Ascending aorta (tissue), 2 donors: ENCODE measurements around the gene HNF4A. TPM values are rescaled to one million over a fixed set of nuclear protein-coding genes. Genes with fewer than 3 reads are reported as not detected.
"Not testable (repeated sequence)": the region's sequence is repeated elsewhere in the genome, so short reads cannot be mapped to it uniquely, and the experiment has no call there.

ENCODE experiments used
- DNase-seq, 2 donors: peaks; one replicate each; pipeline ENCODE4 v3.0.0-alpha.2; 2019; ENCODE audit warnings: low spot score in 2 of 2
- H3K27ac ChIP-seq, 2 donors: fragments of 200-600 bp; sonication (generic); one replicate each; pipeline ENCODE4 v1.5.1; 2016 to 2017; ENCODE audit warnings: mild to moderate bottlenecking in 1 of 2
- H3K27me3 ChIP-seq: fragments of 200-600 bp; sonication (generic); one replicate; pipeline ENCODE4 v1.5.1; 2017
- H3K36me3 ChIP-seq, 2 donors: fragments of 200-600 bp; sonication (generic); one replicate each; pipeline ENCODE4 v1.5.1; 2016
- H3K4me1 ChIP-seq, 2 donors: fragments of 200-600 bp; sonication (generic); one replicate each; pipeline ENCODE4 v1.5.1; 2016 to 2017; ENCODE audit warnings: mild to moderate bottlenecking in 1 of 2
- H3K4me3 ChIP-seq, 2 donors: fragments of 200-600 bp; sonication (generic); one replicate each; pipeline ENCODE4 v1.5.1; 2016 to 2017; ENCODE audit warnings: mild to moderate bottlenecking in 1 of 2
- H3K9me3 ChIP-seq, 2 donors: fragments of 200-600 bp; sonication (generic); one replicate each; pipeline ENCODE4 v1.5.1; 2016
- CTCF ChIP-seq, 3 experiments: fragments of 200-600 bp in 2 of 3; fragments of 450-650 bp in 1 of 3; sonication (generic) in 2 of 3; IDR thresholded peaks; one replicate each; pipeline ENCODE4 v1.5.1; 2016 to 2019; ENCODE audit warnings: antibody characterized with exemption in 3 of 3, mild to moderate bottlenecking in 1 of 3, moderate library complexity in 1 of 3
- intact Hi-C: fragments of 100-400 bp; cut with DNase I; formaldehyde crosslinking; loops from one replicate; pipeline ENCODE4 v1.15.1; 2023
- total RNA-seq: library from RNA; depleted of rRNA; stranded (reverse); fragments of >200 nt; gene quantifications from one replicate; pipeline ENCODE4 v1.1.0, GENCODE V29; 2016

The HNF4A gene
- total RNA-seq, 1 donor from 2014 or later = not detected

GRCh38 chr20:44314870-44315269, 40.6 kb upstream of the HNF4A start:
- H3K36me3 ChIP-seq = no peaks in the 10 kb centered on the region
- no peak for DNase-seq
- no peaks in the 10 kb centered on the region for H3K9me3 ChIP-seq
- intact Hi-C loops = loop anchor here (5.0 to 10.0 kb wide), 4 partner anchors 300 to 858 kb away; partner anchors contain the start of genes SRSF6, TOMM34 and YWHAB
- H3K27ac ChIP-seq = no peak overlapping the region
- no peaks in the 10 kb centered on the region for H3K27me3 ChIP-seq
- TF ChIP-seq CTCF (IDR thresholded peaks at IDR 0.05) = no peak
- peaks cover 0 to 6% of the 10 kb centered on the region in 2 donors for H3K4me1 ChIP-seq
- H3K4me3 ChIP-seq = no peak overlapping the region

DNA sequence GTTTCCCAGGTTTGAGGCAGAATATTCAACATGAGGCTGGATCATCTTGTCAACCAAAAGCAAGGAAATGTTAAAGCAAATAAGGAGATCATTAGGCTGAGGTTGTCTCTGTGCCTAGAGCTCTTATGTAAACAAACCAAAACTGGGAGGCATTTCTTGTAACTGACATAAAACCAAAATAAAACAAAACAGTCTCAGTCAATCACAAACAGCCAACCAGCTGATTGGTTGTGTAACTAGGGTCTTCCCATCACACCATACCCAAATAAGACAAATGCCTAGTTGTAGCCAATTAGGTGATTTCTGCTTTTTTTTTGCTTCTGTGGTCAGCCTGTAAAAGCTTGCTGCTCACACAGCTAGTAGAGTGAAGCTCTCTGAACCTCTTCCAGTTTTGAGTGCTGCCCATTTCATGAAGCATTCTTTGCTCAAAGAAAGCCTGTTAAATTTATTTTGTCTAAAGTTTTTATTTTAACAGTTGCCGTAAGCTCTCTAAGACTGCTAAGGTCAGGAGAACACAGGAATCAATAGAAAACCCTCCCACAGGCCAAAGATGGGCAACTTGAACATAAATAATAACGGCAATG, 35.6 kb upstream of the HNF4A start:
- Histone ChIP-seq H3K4me3 (no peak overlapping the region), H3K27me3 (no peaks in the 10 kb centered on the region), H3K27ac (no peak overlapping the region), H3K9me3 (no peaks in the 10 kb centered on the region), H3K36me3 (no peaks in the 10 kb centered on the region), H3K4me1 (no peaks in the 10 kb centered on the region)
- DNase-seq = no peak
- no peak for TF ChIP-seq CTCF (IDR thresholded peaks at IDR 0.05)
- intact Hi-C loops = loop anchor here (10.0 kb wide), 2 partner anchors 295 to 565 kb away; partner anchors contain the start of gene YWHAB

GRCh38 chr20:44324343-44324742, 31.2 kb upstream of the HNF4A start:
- H3K27me3 ChIP-seq = no peaks in the 10 kb centered on the region
- H3K4me3 ChIP-seq = no peak overlapping the region
- no peaks in the 10 kb centered on the region for H3K36me3 ChIP-seq
- H3K9me3 ChIP-seq = no peaks in the 10 kb centered on the region
- no peak for DNase-seq
- no peak for TF ChIP-seq CTCF (IDR thresholded peaks at IDR 0.05)
- H3K4me1 ChIP-seq = no peaks in the 10 kb centered on the region
- intact Hi-C loops = no loop called here
- H3K27ac ChIP-seq = no peak overlapping the region

DNA sequence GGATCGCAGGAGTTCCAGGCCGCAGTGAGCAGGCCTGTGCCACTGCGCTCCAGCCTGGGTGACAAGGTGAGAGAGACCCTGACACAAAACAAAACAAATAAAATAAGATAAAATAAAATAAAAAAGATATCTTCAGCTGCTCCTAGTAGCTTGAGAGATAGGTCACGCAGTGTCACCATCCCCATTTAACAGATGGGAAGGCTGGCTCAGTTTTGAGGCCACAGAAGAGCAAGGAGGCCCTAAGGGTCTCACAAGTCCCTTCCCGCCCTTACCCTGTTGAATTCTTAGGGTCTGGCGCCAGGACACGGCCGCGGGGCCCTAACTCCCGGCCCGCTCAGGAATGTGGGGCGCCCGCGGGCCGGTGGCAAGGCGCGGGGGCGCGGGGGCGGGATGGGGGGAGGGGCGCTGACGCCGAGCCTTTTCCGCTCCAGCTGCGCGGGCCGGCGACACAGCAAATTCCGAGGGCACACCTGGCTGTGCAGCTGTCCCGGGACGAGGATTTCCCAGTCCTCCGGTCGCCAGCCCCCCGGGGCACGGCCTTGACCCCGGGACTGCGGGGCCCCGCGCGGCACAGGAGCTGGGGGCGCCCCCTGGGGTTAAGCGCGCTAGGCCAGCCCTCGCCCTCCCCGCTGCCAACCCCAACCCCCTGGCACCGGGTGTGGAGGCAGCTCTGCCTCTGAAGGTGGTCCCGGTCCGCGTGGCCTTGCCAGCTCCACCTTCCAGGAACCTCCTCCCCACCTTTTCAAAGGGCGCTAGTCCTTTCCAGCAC, 28.9 kb upstream of the HNF4A start:
- DNase-seq = no peak
- Histone ChIP-seq H3K27ac (no peak overlapping the region), H3K4me3 (peak overlapping the region; percentile 26 to 44), H3K4me1 (no peaks in the 10 kb centered on the region), H3K36me3 (no peaks in the 10 kb centered on the region), H3K27me3 (no peaks in the 10 kb centered on the region), H3K9me3 (no peaks in the 10 kb centered on the region)
- intact Hi-C loops = no loop called here
- TF ChIP-seq CTCF (IDR thresholded peaks at IDR 0.05) = no peak

- H3K36me3 ChIP-seq, H3K27me3 ChIP-seq, DNase-seq: not testable (repeated sequence)
Observed at GRCh38 chr20:44327748-44328147, 27.8 kb upstream of the HNF4A start.

DNA sequence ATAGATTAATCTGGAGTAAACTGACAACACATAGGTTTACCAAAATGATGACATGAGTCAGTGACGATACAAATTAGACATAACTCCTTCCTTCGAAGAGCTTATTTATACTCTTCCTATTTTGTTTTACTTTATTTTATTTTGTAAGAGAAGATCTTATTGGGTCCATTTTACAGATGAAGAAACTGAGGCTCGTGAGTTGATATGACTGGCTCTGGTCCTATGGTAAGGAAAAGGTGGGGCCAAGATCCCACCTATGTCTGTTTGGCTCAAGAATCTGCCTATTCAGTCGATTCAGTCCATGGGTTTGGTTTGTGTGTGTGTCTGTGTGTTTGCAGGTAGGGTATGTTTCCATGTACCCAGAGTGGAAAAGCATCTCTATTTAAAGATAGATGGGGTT, 27.1 kb upstream of the HNF4A start:
- intact Hi-C loops = no loop called here
- Histone ChIP-seq H3K36me3 (no peaks in the 10 kb centered on the region), H3K4me1 (no peaks in the 10 kb centered on the region), H3K27me3 (no peaks in the 10 kb centered on the region), H3K4me3 (no peak overlapping the region), H3K27ac (no peak overlapping the region), H3K9me3 (no peaks in the 10 kb centered on the region)
- no peak for DNase-seq
- no peak for TF ChIP-seq CTCF (IDR thresholded peaks at IDR 0.05)

More at GRCh38 chr20:44327748-44328147, 27.8 kb upstream of the HNF4A start:
- intact Hi-C loops, H3K27ac ChIP-seq, H3K9me3 ChIP-seq, H3K4me1 ChIP-seq, H3K4me3 ChIP-seq: not testable (repeated sequence)
